NCI-H345 treated with DMSO at 0.1 percent for 48 hours (cell line): ENCODE data around the gene CPLANE2.
"Not testable (repeated sequence)": the region's sequence is repeated elsewhere in the genome, so short reads cannot be mapped to it uniquely, and the experiment has no call there.

Experiments
- DNase-seq: peaks from one replicate; lab custom pipeline; 2025; ENCODE audit not compliant: unreplicated experiment; lab: John Stamatoyannopoulos, UW

CPLANE2 gene, protein sequence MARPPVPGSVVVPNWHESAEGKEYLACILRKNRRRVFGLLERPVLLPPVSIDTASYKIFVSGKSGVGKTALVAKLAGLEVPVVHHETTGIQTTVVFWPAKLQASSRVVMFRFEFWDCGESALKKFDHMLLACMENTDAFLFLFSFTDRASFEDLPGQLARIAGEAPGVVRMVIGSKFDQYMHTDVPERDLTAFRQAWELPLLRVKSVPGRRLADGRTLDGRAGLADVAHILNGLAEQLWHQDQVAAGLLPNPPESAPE

DNA sequence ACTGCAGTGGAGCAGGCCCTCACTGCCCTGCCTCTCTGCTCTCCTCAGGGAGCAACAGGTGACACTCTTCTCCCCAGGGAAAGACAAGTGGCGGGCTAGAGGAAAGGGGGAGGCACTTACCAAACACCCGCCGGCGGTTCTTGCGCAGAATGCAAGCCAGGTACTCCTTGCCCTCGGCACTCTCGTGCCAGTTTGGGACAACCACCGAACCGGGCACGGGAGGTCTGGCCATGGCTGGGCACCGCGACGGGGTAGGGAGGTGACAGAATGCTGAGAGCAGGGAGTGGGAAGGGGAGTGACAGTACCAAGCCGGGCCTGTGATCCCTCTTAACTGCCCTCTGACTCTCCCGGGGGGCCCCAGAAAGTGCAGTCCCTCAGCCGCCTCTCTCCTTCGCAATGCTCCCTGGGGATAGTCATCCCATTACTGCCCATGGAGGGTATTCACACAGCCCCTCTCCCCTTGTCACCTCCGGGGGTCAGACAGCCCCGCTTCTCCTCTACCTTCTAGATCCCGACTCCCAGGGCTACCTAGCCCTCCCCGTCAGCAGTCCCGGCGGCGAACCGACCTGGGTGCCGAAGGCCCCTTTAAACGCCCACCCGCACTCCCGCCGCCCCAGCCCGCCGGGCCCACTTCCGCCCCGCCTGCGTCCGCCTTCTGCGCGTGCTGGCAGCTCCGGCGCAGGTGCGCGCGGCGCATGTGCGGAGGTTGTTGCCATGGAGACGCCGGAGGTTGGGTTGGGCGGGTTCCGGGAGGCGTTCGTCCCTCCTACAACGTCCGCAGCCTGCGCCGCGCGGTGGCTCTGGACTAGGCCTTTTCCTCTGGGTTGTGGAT lies at the start of gene CPLANE2:
CPLANE2 (minus strand) TSS at position 673 of the 832 bp plus-strand sequence; CDS start at position 232, 441 bp downstream.
- peak; percentile 86 for DNase-seq

GRCh38 chr1:16286122-16286521 lies 49.1 kb upstream of the CPLANE2 start:
- no peak for DNase-seq

DNA sequence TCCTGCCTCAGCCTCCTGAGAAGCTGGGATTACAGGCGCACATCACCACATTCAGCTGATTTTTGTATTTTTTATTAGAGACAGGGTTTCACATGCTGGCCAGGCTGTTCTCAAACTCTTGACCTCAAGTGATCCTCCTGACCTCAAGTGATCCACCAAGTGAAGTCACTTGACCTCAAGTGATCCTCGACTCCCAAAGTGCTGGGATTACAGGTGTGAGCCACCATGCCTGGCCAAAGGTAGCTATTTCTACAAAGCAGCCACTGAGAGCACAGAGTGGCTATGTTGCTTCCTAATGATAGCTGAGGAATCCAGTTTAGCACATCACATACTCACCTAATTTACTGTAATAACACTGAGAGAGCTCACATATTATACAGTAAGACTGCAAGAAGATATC lies 44.8 kb upstream of the CPLANE2 start:
- no peak for DNase-seq

- no peak for DNase-seq
Measured at GRCh38 chr1:16279186-16279585, 42.2 kb upstream of the CPLANE2 start.

- no peak for DNase-seq
Measured at GRCh38 chr1:16276302-16277030, 39.5 kb upstream of the CPLANE2 start.

GRCh38 chr1:16275591-16275990 lies 38.6 kb upstream of the CPLANE2 start:
- no peak for DNase-seq

GRCh38 chr1:16267690-16268180 lies 30.8 kb upstream of the CPLANE2 start:
- no peak for DNase-seq

GRCh38 chr1:16266411-16267118 lies 29.6 kb upstream of the CPLANE2 start:
- DNase-seq = no peak

DNA sequence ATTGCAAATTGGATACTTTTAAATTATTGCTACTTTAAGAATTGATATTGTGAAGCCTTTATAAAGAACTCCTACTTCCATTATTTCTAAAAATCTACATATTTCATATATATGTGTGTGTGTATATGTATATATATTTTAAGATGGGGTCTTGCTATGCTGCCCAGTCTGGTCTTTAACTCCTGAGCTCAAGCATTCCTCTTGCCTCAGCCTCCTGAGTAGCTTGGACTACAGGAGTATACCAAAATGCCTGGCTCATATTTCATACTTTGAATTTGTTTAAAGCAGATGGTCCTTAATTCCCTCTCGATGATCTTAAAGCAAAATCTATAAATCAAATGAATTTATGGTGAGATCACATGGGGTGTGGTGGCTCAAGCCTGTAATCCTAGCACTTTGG lies 25.1 kb upstream of the CPLANE2 start:
- no peak for DNase-seq

GRCh38 chr1:16260814-16261213 lies 23.8 kb upstream of the CPLANE2 start:
- DNase-seq = no peak

DNA sequence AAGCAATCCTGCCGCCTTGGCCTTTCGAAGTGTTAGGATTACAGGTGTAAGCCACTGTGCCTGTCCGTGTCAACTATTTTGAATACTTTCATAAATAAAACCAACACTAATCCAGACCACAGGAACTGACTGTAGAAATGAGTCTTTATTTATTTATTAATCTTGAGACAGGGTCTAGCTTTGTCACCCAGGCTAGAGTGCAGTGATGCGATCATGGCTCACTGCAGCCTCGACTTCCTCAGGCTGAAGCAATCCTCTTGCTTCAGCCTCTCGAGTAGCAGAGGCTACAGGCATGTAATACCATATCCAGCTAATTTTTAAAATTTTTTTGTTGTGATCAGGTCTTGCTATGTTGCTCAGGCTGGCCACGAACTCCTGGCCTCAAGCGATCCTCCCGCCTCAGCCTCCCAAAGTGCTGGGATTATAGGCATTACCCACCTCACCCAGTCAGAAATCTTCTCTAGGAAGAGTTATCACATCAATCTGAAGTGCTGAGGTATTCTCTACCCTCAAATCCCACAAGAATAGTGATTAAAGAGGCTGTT lies 21.7 kb upstream of the CPLANE2 start:
- DNase-seq = no peak

GRCh38 chr1:16257968-16258367 lies 21.0 kb upstream of the CPLANE2 start:
- no peak for DNase-seq

DNA sequence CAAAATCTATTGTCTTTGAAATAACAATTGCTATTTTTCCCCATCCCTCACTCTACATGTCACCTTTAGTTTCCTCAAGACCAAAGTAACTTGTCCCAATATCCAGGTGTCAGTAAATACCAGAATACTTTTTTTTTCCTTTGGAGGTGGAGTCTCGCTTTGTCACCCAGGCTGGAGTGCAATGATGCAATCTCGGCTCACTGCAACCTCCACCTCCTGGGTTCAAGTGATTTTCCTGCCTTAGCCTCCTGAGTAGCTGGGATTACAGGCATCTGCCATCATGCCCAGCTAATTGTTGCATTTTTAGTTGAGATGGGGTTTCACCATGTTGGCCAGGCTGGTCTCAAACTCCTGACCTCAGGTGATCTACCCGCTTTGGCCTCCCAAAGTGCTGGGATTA lies 20.6 kb upstream of the CPLANE2 start:
- DNase-seq = not testable (repeated sequence)

- DNase-seq = no peak
Measured at GRCh38 chr1:16256478-16256877, 19.5 kb upstream of the CPLANE2 start.

DNA sequence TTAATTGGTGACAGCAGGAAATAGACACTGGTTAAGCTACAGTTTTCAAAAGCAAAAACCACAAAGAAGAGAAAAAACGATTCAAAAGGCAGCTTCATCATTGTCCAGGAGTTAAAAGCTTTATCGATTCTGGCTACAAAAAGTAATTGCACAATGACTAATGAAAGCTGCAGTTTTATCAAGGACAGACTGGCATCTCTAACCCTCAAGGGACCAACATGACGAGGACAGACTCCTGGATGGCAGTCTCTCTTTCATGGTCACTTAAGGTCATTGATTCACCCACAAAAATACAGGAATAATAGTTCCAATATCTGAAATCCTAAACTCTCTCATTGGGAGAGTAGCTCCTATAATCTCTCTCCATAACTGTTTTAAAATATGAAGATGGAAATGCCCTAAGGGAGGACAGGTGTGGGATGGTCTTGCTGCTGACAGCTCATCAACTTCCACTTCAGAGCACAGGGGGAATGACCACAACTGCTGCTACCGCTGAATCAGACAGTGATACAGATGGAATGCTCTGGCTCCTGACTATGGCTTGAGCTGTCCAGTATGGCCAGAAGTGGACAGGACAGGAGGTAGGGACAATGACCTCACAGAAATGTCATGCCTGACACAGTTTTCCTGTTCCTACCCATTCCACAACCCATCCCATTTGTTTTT lies 17.4 kb upstream of the CPLANE2 start:
- DNase-seq = no peak

DNA sequence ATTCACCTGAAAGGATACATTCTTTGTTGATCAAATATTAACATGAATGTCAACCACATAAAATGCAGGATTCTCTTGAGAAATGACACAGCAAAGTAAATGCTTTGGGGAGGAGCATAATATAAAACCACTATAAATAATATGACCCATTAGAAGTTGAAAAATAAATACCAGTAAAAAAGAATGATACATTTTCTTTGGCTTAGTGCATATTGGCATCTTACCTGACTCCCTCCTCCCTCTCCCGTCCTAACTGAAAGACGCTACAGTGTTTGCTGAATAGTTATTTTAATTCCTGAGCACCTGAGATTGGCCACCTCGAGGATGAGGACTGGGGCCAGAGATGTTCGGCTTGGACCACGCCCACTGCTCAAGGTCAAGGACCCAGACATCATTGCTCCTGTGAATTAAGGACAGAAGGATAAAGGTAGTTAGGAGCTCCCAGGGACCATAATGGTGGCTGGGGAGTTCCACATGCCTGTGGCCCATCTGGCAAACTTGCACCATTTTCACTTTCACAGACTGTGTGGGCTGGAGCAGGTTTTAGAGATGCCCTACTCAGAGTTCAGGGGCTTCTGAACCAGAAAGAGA lies 16.4 kb upstream of the CPLANE2 start:
- DNase-seq = no peak

DNA sequence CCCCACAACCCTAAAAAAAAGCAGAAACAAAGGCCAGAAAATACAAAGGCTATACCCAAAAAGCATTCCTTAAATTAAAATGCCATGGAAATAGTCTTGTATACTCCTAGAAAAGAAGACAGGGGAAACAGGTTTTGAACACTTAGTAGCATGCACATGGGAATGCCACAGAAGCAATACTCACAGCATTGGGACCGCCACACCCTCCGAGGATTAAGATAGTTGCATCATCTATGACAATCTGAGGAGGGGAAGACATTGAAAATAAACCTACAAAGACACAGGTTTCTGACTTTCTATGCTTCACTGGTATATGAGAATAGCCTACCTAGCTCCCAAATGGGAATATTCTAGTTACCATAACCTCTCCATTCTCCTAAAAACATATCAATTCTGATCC lies 15.9 kb upstream of the CPLANE2 start:
- DNase-seq = no peak

- DNase-seq = no peak
Measured at GRCh38 chr1:16251381-16251780, 14.4 kb upstream of the CPLANE2 start.

DNA sequence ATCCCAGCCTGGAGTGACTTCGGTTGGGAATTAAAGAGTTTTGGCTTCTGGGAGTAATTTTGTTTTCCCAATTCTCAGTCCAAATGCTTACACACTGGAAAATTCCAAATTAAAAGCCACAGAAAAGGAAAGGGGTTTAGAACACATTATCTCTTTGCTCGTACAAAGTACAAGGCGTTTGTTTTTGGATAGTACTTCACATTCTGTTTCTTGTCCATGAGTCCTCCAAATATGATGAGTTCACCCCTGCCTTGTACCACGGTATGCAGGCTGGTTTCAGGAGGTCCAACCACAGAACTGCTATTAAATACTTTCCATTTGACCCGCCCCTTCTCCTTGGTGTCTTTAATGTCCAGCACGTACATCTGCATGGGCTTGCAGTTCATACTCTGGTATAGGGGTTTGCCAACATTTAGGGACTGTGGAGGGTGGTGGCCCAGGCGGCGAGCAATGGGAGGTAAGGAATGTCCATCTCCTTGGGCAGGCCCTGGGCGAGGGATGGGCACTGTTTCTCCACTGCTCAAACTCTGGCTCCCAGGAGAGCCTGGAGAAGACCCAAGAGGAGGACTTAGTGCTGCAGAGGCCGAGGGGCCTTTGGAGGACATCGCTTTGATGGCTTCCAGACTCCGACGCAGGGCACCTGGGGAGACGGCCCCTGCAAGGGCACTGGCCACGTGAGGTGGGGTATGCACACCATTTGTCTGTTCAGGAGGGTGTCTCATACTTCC lies 13.7 kb upstream of the CPLANE2 start:
- no peak for DNase-seq
